B cell (primary cell): Measurements from ENCODE around the gene TMEM235.

Experiments used
- EZH2 ChIP-seq: IDR thresholded peaks from 2 replicates; pipeline ENCODE4 v1.6.1; 2012; ENCODE audit warnings: borderline replicate concordance, low read depth, mild to moderate bottlenecking, moderate library complexity, low read length; ENCODE audit not compliant: insufficient read depth, poor library complexity, severe bottlenecking
- TF ChIP-seq, protein P1 (sequence below): fragments of 200-600 bp; IDR thresholded peaks from one replicate; pipeline ENCODE4 v1.8.0; 2022; ENCODE audit warnings: antibody characterized with exemption, mild to moderate bottlenecking

DNA sequence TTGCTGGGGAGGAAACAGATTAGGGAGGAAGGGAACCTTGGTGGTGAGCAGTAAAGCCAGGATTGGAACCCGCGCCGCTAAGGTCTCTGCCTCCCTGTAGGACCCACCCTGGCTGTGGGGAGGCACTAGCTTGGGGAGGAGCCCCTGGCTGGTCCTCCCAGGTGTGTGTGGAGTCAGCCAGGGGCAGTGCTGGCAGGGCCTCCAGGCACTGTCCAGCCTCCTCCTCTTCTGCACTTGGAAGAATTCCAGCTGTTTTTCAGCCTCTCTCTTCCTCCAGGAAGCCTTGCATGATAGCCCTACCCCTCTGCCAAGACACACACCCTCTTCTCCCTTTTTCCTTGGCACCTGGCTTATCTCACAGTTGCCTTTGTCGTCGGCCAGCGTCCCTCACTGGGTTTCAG, 34.8 kb downstream of the TMEM235 start:
- TF ChIP-seq, protein P1, sequence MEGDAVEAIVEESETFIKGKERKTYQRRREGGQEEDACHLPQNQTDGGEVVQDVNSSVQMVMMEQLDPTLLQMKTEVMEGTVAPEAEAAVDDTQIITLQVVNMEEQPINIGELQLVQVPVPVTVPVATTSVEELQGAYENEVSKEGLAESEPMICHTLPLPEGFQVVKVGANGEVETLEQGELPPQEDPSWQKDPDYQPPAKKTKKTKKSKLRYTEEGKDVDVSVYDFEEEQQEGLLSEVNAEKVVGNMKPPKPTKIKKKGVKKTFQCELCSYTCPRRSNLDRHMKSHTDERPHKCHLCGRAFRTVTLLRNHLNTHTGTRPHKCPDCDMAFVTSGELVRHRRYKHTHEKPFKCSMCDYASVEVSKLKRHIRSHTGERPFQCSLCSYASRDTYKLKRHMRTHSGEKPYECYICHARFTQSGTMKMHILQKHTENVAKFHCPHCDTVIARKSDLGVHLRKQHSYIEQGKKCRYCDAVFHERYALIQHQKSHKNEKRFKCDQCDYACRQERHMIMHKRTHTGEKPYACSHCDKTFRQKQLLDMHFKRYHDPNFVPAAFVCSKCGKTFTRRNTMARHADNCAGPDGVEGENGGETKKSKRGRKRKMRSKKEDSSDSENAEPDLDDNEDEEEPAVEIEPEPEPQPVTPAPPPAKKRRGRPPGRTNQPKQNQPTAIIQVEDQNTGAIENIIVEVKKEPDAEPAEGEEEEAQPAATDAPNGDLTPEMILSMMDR = no peak
- no peak for TF ChIP-seq EZH2
